Keratinocyte (primary cell): ENCODE measurements around the gene OPRD1. TPM values are rescaled to one million over a fixed set of nuclear protein-coding genes. Genes with fewer than 3 reads are reported as not detected.

ENCODE experiments used
- DNase-seq: peaks from one replicate; pipeline ENCODE4 v3.0.0-alpha.2; 2011; ENCODE audit warnings: low read depth, missing footprints, low spot score
- FAIRE-seq: peaks from 2 replicates; lab custom pipeline; 2011; peaks lifted over from hg19 to GRCh38; lab: Jason Lieb, UNC
- H2AFZ ChIP-seq: 2 replicates; pipeline ENCODE4 v1.6.0; 2012; ENCODE audit warnings: low read length, control low read depth, inconsistent platforms; ENCODE audit not compliant: control insufficient read depth
- H3K27ac ChIP-seq: 2 replicates; pipeline ENCODE4 v1.5.1; 2011; ENCODE audit warnings: low read length; ENCODE audit not compliant: control insufficient read depth, insufficient read depth
- H3K27me3 ChIP-seq: 3 replicates; pipeline ENCODE4 v1.6.0; 2011; ENCODE audit warnings: low read length; ENCODE audit not compliant: control insufficient read depth, insufficient read depth; ENCODE audit errors: extremely low read depth
- H3K36me3 ChIP-seq, 2 experiments: 2 replicates in 1 of 2; 3 replicates in 1 of 2; pipeline ENCODE4 v1.5.1; 2011; ENCODE audit warnings: low read length in 2 of 2, mild to moderate bottlenecking in 1 of 2; ENCODE audit not compliant: control insufficient read depth in 2 of 2, insufficient read depth in 2 of 2; ENCODE audit errors: extremely low read depth in 1 of 2
- H3K4me1 ChIP-seq: 3 replicates; pipeline ENCODE4 v1.5.1; 2011; ENCODE audit warnings: low read length; ENCODE audit not compliant: control insufficient read depth, insufficient read depth; ENCODE audit errors: extremely low read depth
- H3K4me2 ChIP-seq: 3 replicates; pipeline ENCODE4 v1.6.0; 2011; ENCODE audit warnings: low read depth, low read length; ENCODE audit not compliant: control insufficient read depth, insufficient read depth; ENCODE audit errors: extremely low read depth
- H3K4me3 ChIP-seq, 3 experiments: fragments of 200-600 bp in 1 of 3; sonication (generic) in 1 of 3; 2 replicates in 2 of 3; 3 replicates in 1 of 3; pipeline ENCODE4 v1.5.1; 2011 to 2016; ENCODE audit warnings: low read length in 3 of 3, mild to moderate bottlenecking in 3 of 3, control low read depth in 2 of 3, inconsistent platforms in 1 of 3, low read depth in 1 of 3, mixed read lengths in 1 of 3, mixed run types in 1 of 3, moderate library complexity in 1 of 3; ENCODE audit not compliant: control insufficient read depth in 2 of 3, insufficient read depth in 2 of 3; ENCODE audit errors: extremely low read depth in 1 of 3
- H3K79me2 ChIP-seq: 2 replicates; pipeline ENCODE4 v1.6.0; 2012; ENCODE audit warnings: low read length; ENCODE audit not compliant: control insufficient read depth, insufficient read depth
- H3K9ac ChIP-seq: 3 replicates; pipeline ENCODE4 v1.6.0; 2011; ENCODE audit warnings: low read length; ENCODE audit not compliant: control insufficient read depth, insufficient read depth; ENCODE audit errors: extremely low read depth
- H3K9me1 ChIP-seq: 3 replicates; pipeline ENCODE4 v1.6.0; 2011; ENCODE audit warnings: low read length; ENCODE audit not compliant: control insufficient read depth, insufficient read depth; ENCODE audit errors: extremely low read depth
- H3K9me3 ChIP-seq: 2 replicates; pipeline ENCODE4 v1.5.1; 2012; ENCODE audit warnings: low read depth, low read length; ENCODE audit not compliant: control insufficient read depth
- H4K20me1 ChIP-seq: 3 replicates; pipeline ENCODE4 v1.6.0; 2011; ENCODE audit warnings: low read length; ENCODE audit not compliant: control insufficient read depth, insufficient read depth; ENCODE audit errors: extremely low read depth
- EZH2 ChIP-seq: IDR thresholded peaks from one replicate; pipeline ENCODE4 v1.6.1; 2012; ENCODE audit warnings: inconsistent platforms, mild to moderate bottlenecking, low read length, moderate library complexity
- dilution Hi-C: fragments of 300-500 bp; cut with MboI; formaldehyde crosslinking; loops from one replicate; pipeline ENCODE4 v1.7.0; 2020; ENCODE audit warnings: low sequenced_read_pairs; ENCODE audit not compliant: extremely low pct_ligation_motif_present
- polyA plus RNA-seq, 5 experiments: library from polyadenylated mRNA; depleted of rRNA in 3 of 5; stranded (reverse) in 3 of 5; stranded (forward) in 1 of 5; unstranded in 1 of 5; fragments of >200 nt; gene quantifications; 1 replicate in 1 of 5; 2 replicates in 3 of 5; 3 replicates in 1 of 5; pipeline versions ENCODE4 v1.2.1 to v1.2.3, GENCODE V29; 2011 to 2012; ENCODE audit warnings: missing spikeins in 2 of 5, low read depth in 1 of 5, low replicate concordance in 1 of 5
- TF ChIP-seq, protein P1 (sequence below), 3 experiments: IDR thresholded peaks in 1 of 3; conservative IDR thresholded peaks in 1 of 3; optimal IDR thresholded peaks in 1 of 3; 2 replicates in 2 of 3; 3 replicates in 1 of 3; pipeline versions ENCODE3 to v1.5.1; 2011; ENCODE audit warnings: low read length in 3 of 3, mild to moderate bottlenecking in 3 of 3, moderate library complexity in 2 of 3, control low read depth in 1 of 3, inconsistent platforms in 1 of 3; ENCODE audit not compliant: insufficient read depth in 2 of 3; ENCODE audit errors: extremely low read depth in 1 of 3

OPRD1 gene
- polyA plus RNA-seq, 1 donor (not counting 4 experiments of a cell fraction or from before 2014, with no cell fraction given), result not detected

GRCh38 chr1:28889357-28889756 is 77.4 kb downstream of the OPRD1 start:
- no peak for DNase-seq
- H3K9ac ChIP-seq, result no peak overlapping the region
- H3K4me3 ChIP-seq, result no peak overlapping the region
- dilution Hi-C loops, result no loop called here
- H3K4me2 ChIP-seq, result no peak overlapping the region
- H3K4me1 ChIP-seq, result peaks cover 17% of the 10 kb centered on the region
- H4K20me1 ChIP-seq, result no peaks in the 10 kb centered on the region
- peaks cover 4% of the 10 kb centered on the region for H3K79me2 ChIP-seq
- no peaks in the 10 kb centered on the region for H3K27me3 ChIP-seq
- H3K36me3 ChIP-seq, result peaks cover 6 to 7% of the 10 kb centered on the region in 2 experiments
- H3K9me1 ChIP-seq, result no peaks in the 10 kb centered on the region
- no peak overlapping the region for H2AFZ ChIP-seq
- no peak for FAIRE-seq
- no peak overlapping the region for H3K27ac ChIP-seq
- TF ChIP-seq EZH2, result no peak
- TF ChIP-seq, protein P1, sequence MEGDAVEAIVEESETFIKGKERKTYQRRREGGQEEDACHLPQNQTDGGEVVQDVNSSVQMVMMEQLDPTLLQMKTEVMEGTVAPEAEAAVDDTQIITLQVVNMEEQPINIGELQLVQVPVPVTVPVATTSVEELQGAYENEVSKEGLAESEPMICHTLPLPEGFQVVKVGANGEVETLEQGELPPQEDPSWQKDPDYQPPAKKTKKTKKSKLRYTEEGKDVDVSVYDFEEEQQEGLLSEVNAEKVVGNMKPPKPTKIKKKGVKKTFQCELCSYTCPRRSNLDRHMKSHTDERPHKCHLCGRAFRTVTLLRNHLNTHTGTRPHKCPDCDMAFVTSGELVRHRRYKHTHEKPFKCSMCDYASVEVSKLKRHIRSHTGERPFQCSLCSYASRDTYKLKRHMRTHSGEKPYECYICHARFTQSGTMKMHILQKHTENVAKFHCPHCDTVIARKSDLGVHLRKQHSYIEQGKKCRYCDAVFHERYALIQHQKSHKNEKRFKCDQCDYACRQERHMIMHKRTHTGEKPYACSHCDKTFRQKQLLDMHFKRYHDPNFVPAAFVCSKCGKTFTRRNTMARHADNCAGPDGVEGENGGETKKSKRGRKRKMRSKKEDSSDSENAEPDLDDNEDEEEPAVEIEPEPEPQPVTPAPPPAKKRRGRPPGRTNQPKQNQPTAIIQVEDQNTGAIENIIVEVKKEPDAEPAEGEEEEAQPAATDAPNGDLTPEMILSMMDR (optimal IDR thresholded peaks at IDR 0.05 in 1 of 3, IDR thresholded peaks at IDR 0.05 in 1 of 3, conservative IDR thresholded peaks at IDR 0.05 in 1 of 3; ENCODE audit: extremely low read depth in 1 of 3, insufficient read depth in 2 of 3, low read length in 3 of 3), result no peak
- H3K9me3 ChIP-seq, result no peaks in the 10 kb centered on the region

DNA sequence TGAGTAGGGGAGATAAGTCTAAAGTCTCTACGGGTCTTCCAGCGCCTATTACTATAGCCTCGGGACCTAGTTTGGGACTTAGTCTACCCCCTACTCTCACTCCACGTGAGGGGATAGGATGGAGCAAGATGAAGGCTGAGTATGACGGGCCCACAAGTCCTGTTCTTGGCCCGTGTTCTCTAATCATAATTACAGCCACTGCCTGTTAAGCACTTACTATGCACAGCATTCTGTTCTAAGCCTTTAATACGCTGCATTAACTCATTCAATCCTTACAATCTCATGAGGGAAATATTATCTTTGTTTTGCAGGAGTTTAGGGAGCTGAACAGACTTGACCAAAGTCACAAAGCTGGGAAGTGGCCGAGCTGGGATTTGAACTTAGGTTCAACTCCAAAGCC is 78.5 kb downstream of the OPRD1 start:
- Histone ChIP-seq H3K27me3 (no peaks in the 10 kb centered on the region), H3K9me3 (no peaks in the 10 kb centered on the region), H4K20me1 (no peaks in the 10 kb centered on the region), H3K9me1 (no peaks in the 10 kb centered on the region), H2AFZ (no peak overlapping the region), H3K4me1 (peaks cover 8% of the 10 kb centered on the region), H3K79me2 (peaks cover 4% of the 10 kb centered on the region), H3K27ac (no peak overlapping the region), H3K4me3 (no peak overlapping the region), H3K9ac (no peak overlapping the region), H3K4me2 (no peak overlapping the region), H3K36me3 (peaks cover 7 to 11% of the 10 kb centered on the region in 2 experiments)
- dilution Hi-C loops, result no loop called here
- TF ChIP-seq, protein P1 (optimal IDR thresholded peaks at IDR 0.05 in 1 of 3, IDR thresholded peaks at IDR 0.05 in 1 of 3, conservative IDR thresholded peaks at IDR 0.05 in 1 of 3; ENCODE audit: extremely low read depth in 1 of 3, insufficient read depth in 2 of 3, low read length in 3 of 3), result no peak
- TF ChIP-seq EZH2, result no peak
- FAIRE-seq (no peak), DNase-seq (no peak)
